Measurements from ENCODE around the gene PCGF5. TPM values are rescaled to one million over a fixed set of nuclear protein-coding genes. Genes with fewer than 3 reads are reported as not detected.

PCGF5 gene
- total and polyA plus RNA-seq, 2 of the 8 experiments (the other 6 are each of a cell fraction or from before 2014, with no cell fraction given), result 5.8 to 8.4 TPM

DNA sequence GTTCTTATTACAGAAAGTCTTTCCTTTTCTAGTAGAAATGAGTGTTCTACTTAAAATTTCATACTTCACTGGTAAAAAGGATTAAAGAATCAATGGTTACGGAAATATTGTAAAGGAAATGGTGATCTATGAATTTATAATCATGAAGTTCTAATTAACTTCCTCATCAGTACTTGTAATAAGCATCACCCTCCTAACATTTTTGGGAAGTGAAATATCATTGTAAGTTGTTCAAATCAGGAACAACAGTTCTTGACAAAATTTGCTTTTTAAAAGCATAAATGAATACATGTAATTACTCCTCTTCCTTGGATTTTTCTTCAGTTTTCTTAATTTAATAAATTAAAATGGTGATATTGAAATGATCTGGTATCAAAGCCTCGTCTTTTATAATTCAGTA is 5.6 kb upstream of the PCGF5 start:
- Histone ChIP-seq H3K18ac (ENCODE audit: extremely low read depth, low read length) (no peak overlapping the region), H3K79me2 (ENCODE audit: control insufficient read depth in 1 of 2, insufficient read depth in 2 of 2, low read length in 2 of 2) (no peaks in the 10 kb centered on the region), H2BK120ac (replicated peaks; ENCODE audit: low read depth, low read length) (no peak overlapping the region), H3K4me3 (ENCODE audit: extremely low read depth in 1 of 4, insufficient read depth in 2 of 4, low read depth in 3 of 4, low read length in 4 of 4) (no peak overlapping the region), H3K4me1 (replicated peaks in 1 of 4; ENCODE audit: control insufficient read depth in 3 of 4, insufficient read depth in 4 of 4, low read length in 3 of 4) (no peaks in the 10 kb centered on the region; a peak in 1 of 7 replicates), H3K23me2 (ENCODE audit: low read depth, low read length) (peaks cover under 1% of the 10 kb centered on the region; the same call in 1 of the 2 replicates), H3K36me3 (ENCODE audit: control insufficient read depth in 2 of 4, insufficient read depth in 4 of 4, low read length in 3 of 4) (no peaks in the 10 kb centered on the region), H3K4ac (replicated peaks; ENCODE audit: insufficient read length, low read depth, low read length) (no peak overlapping the region), H3K23ac (ENCODE audit: insufficient read length) (no peak overlapping the region), H2BK20ac (ENCODE audit: low read length) (no peak overlapping the region), H2BK12ac (ENCODE audit: low read depth, low read length) (no peak overlapping the region), H3K14ac (ENCODE audit: insufficient read length) (no peak overlapping the region), H3K4me2 (ENCODE audit: insufficient read depth in 1 of 2, low read depth in 2 of 2, low read length in 2 of 2) (no peak overlapping the region), H4K5ac (ENCODE audit: insufficient read length, low read depth, low read length) (no peak overlapping the region), H4K91ac (replicated peaks; ENCODE audit: insufficient read length, low read length) (no peak overlapping the region), H3K27me3 (replicated peaks in 1 of 4; ENCODE audit: control insufficient read depth in 3 of 4, extremely low read depth in 1 of 4, insufficient read depth in 3 of 4, low read length in 3 of 4) (peaks cover 4 to 14% (median 9%) of the 10 kb centered on the region in 4 experiments), H3K79me1 (ENCODE audit: low read depth, low read length) (no peaks in the 10 kb centered on the region), H3K9me3 (ENCODE audit: insufficient read depth in 2 of 2, low read depth in 1 of 2, low read length in 1 of 2) (no peaks in the 10 kb centered on the region), H4K20me1 (replicated peaks in 1 of 2; ENCODE audit: control insufficient read depth in 1 of 2, insufficient read depth in 2 of 2, low read length in 2 of 2) (no peaks in the 10 kb centered on the region), H2AFZ (ENCODE audit: low read length) (no peak overlapping the region), H2BK5ac (ENCODE audit: low read depth, low read length) (no peak overlapping the region), H3K27ac (ENCODE audit: low read depth, low read length) (no peak overlapping the region), H2BK15ac (ENCODE audit: low read length) (no peak overlapping the region), H2AK5ac (ENCODE audit: low read depth, low read length) (no peak overlapping the region), H3K56ac (replicated peaks; ENCODE audit: insufficient read length, low read depth, low read length) (no peak overlapping the region), H4K8ac (ENCODE audit: extremely low read depth, insufficient read depth, low read length) (no peak overlapping the region), H3K9ac (replicated peaks in 1 of 4; ENCODE audit: extremely low read depth in 1 of 4, low read depth in 3 of 4, low read length in 3 of 4) (no peak overlapping the region)
- ChIA-PET CTCF (ENCODE audit: partially characterized antibody) (interaction anchor here (0.8 kb wide), 1 partner anchor 12 kb away, joined by 4 read pairs; no protein-coding TSS in a partner anchor), POLR2A (ENCODE audit: partially characterized antibody) (no interaction called here)
- DNase-seq (ENCODE audit: low read depth in 1 of 2, low spot score in 2 of 2) (no peak), FAIRE-seq (no peak)
- WGBS, 2 experiments (ENCODE audit: extremely low coverage in 1 of 2, insufficient coverage in 1 of 2, insufficient read length in 1 of 2, insufficient replicate concordance in 2 of 2, low coverage in 1 of 2, low lambda C conversion rate in 2 of 2, missing lambda C conversion rate in 1 of 2), result 85% methylated on average over 2 of the region's 2 CpGs; no CpG with 5 or more reads in 1 of the 2 experiments
